Esophagus muscularis mucosa (tissue), 3 donors: ENCODE measurements around the gene TAS1R3.

ENCODE experiments used
- POLR2A ChIP-seq: fragments of 450-650 bp; IDR thresholded peaks from one replicate; pipeline ENCODE4 v1.6.1; 2017; ENCODE audit warnings: antibody characterized with exemption, moderate library complexity, mild to moderate bottlenecking, low read depth
- POLR2AphosphoS5 ChIP-seq, 2 donors: sonication (generic); formaldehyde crosslinking; IDR thresholded peaks; one replicate each; pipeline ENCODE4 v1.6.1; 2017; ENCODE audit warnings: antibody characterized with exemption in 2 of 2
- TF ChIP-seq, protein P1 (sequence below), 3 experiments: fragments of 200-600 bp in 2 of 3; fragments of 450-650 bp in 1 of 3; sonication (generic) in 2 of 3; IDR thresholded peaks; one replicate each; pipeline ENCODE4 v1.5.1; 2017 to 2019; ENCODE audit warnings: antibody characterized with exemption in 3 of 3, mild to moderate bottlenecking in 2 of 3, moderate library complexity in 1 of 3

DNA sequence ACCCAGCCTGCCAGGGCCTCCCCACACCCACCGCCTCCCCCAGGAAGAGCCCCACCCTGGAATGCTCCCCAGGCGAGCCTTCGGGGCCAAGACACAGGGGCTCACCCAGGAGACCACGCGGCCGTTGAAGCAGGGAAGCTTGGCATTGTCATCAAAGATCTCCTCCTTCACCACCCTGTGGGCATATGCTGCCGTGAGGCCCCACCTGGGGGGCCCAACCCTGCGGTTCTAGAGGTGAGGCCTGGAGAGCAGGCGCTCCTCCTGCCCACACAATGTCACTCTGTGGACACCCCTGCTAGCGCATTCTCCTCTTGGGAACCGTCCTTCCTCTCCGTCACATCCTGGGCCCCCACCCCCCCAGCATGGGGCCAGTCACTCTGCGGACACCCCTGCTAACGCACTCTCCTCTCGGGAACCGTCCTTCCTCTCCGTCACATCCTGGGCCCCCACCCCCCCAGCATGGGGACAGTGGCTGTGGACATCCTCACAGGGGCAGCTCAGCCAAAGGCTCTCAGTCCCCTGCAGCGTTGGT, 11.6 kb downstream of the TAS1R3 start:
- TF ChIP-seq POLR2AphosphoS5 (IDR thresholded peaks at IDR 0.05): no peak
- no peak for TF ChIP-seq POLR2A
- TF ChIP-seq, protein P1, sequence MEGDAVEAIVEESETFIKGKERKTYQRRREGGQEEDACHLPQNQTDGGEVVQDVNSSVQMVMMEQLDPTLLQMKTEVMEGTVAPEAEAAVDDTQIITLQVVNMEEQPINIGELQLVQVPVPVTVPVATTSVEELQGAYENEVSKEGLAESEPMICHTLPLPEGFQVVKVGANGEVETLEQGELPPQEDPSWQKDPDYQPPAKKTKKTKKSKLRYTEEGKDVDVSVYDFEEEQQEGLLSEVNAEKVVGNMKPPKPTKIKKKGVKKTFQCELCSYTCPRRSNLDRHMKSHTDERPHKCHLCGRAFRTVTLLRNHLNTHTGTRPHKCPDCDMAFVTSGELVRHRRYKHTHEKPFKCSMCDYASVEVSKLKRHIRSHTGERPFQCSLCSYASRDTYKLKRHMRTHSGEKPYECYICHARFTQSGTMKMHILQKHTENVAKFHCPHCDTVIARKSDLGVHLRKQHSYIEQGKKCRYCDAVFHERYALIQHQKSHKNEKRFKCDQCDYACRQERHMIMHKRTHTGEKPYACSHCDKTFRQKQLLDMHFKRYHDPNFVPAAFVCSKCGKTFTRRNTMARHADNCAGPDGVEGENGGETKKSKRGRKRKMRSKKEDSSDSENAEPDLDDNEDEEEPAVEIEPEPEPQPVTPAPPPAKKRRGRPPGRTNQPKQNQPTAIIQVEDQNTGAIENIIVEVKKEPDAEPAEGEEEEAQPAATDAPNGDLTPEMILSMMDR (IDR thresholded peaks at IDR 0.05): no peak
